NCI-H2107 treated with DMSO at 0.1 percent for 48 hours (cell line): ENCODE results near the gene NOP53.
"Not testable (repeated sequence)": the region's sequence is repeated elsewhere in the genome, so short reads cannot be mapped to it uniquely, and the experiment has no call there.

Experiments used
- DNase-seq: peaks from one replicate; lab custom pipeline; 2025; ENCODE audit not compliant: unreplicated experiment; lab: John Stamatoyannopoulos, UW

NOP53 gene

DNA sequence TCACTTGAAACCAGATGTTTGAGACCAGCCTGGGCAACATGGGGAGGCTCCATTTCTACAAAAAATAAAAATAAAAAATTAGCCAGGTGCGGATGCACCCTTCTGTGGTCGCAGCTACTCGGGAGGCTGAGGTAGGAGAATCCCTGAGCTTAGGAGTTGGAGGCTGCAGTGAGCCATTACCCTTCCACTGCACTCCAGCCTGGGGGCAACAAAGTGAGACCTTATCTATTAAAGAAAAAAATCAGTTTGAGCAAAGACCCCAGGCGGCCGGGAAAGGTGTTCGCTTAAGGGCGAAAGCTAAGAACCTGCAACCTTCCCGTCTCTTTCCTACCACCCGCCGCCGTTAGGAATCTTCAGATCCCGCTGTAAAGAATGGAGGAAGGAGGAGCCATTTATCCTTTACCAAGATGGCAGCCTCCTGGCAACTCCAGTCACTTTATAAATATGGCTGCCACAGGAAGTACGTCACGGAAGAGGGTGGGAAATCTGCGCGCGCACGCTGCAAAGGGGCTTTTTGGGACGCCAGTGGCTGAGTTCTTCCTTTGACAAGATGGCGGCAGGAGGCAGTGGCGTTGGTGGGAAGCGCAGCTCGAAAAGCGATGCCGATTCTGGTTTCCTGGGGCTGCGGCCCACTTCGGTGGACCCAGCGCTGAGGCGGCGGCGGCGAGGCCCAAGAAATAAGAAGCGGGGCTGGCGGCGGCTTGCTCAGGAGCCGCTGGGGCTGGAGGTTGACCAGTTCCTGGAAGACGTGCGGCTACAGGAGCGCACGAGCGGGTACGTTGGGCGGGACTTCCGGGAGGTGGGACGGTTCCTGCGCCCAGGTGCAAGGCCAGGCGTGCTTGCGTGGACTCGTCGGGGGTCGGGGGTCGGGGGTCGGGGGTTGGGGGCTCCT is at the start of gene NOP53:
Gene NOP53, plus strand, starts transcription at position 537 of the 892 bp plus-strand sequence. Its CDS starts 14 bp downstream, at position 551.
- peak; percentile 88 for DNase-seq

DNA sequence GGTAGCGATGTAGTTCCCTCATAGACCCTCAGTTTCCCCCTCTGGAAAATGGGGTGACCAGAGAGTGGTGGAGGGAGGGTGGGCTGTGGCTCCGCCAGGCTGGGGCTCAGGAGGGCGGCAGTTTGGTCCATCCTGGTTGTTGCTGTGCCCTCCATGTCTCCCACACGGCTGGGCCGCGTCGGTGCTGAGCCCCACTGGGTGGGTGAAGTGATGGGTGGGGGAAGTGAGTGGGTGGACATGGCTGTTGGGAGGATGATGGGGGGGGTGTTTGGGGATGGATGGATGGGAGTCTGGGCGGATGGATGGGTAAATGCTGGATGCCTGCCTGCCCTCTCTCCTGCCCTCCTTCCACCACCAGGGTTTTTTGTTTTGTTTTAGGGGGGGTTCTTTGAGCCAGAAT is 48.7 kb upstream of the NOP53 start:
- no peak for DNase-seq

- DNase-seq = peak; percentile 31
Measured at GRCh38 chr19:47697863-47698609, 47.3 kb upstream of the NOP53 start.

DNA sequence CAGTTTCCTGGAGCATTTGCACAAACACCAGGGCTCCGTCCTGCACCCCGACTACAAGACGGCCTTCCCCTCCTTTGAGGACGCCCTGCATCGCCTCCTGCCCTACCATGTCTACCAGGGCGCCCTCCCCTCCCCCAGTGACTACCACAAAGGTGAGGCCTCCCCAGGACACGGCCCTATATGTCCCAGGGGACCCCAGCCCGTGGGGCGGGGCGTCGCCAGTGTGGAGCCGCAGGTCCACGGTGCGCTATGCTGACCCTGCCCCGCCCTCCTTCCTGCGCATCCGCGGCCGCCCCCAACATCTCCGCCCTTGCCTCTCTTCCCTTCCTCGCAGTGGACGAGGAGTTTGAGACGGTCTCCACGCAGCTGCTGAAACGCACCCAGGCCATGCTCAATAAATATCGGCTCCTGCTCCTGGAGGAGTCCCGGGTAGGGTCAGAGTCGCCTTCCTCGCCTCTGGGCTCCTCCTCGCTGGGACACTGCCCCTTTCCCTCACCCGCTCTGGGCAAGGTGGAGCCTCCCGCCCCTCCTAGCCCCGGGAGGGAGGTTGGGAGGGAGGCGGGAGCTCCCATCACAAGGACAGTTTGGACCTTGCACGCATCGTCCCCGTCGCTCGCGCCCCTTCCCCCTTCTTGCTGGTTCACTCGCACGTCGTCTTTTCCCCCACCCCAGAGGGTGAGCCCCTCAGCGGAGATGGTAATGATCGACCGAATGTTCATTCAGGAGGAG is 46.6 kb upstream of the NOP53 start:
- no peak for DNase-seq

DNA sequence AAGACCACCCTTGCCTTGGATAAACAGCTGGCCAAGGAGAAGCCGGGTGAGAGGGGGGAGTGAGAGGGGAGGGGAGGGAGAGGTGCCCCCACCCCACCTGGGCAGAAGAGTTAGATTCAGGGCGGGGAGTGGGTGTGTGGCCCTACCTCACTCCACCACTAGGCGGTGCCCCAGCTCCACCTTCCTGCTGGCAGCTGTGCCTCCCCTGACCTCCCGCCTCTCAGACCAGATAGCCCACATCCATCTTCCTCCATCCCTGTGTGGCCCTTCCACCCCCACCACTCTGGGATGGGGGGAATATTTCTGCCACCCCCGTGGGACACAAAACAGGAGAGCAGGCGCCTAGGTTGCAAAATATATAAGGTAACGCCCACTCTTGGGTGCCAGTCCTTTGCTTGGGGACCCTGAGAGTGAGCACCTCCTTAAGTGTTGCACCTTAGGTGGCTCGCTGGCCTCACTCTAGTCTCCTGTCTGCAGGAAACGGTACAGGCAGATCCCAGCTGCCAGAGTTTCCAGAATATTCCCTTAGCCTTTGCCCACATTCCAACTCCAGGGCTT is 45.9 kb upstream of the NOP53 start:
- no peak for DNase-seq

DNA sequence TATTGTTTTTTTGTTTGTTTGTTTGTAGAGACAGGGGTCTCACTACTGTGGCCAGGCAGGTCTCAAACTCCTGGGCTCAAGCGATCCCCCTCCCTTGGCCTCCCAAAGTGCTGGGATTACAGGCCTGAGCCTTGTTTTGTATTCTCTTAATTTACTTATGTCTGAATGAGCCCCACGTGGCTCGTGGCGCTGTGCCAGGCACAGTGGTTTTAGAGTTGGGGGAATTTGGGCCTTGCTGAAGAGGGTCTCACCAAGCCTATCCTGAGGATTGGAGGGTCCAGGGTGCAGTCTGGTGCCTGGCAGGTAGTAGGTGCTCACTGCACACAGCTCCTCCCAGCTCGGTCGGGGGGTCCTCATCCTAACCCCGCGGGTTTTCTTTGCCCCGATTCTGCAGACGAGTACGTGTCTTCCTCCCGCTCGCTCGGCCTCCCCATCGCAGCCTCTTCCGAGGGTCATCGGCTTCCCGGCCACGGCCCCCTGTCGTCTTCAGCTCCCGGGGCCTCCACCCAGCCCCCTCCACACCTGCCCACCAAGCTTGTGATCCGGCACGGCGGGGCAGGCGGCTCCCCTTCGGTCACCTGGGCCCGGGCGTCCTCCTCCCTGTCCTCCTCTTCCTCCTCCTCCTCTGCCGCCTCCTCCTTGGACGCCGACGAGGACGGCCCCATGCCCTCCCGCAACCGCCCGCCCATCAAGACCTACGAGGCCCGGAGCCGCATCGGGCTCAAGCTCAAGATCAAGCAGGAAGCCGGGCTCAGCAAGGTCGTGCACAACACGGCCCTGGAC is 44.2 kb upstream of the NOP53 start:
- no peak for DNase-seq

GRCh38 chr19:47701717-47702552 is 43.4 kb upstream of the NOP53 start:
- DNase-seq = no peak

DNA sequence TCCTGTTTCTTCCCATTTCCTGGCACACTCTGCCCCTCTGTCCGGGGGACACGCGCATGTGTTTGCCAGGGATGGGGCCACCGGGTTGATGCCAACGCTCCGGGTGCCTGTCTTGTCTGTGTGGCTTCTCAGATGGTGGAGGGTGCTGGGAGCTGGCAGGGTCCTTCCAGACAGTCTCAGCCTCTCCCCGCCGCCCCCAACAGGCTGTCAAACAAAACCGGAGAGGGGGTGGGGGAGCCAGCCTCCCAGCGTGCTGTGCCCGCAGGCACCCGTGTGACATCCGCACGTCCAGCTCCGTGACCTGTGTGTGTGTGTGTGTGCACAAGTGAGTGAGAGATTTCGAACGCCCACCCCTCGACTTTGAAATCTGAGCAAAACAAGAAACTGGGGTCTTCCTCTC is 42.7 kb upstream of the NOP53 start:
- no peak for DNase-seq

DNA sequence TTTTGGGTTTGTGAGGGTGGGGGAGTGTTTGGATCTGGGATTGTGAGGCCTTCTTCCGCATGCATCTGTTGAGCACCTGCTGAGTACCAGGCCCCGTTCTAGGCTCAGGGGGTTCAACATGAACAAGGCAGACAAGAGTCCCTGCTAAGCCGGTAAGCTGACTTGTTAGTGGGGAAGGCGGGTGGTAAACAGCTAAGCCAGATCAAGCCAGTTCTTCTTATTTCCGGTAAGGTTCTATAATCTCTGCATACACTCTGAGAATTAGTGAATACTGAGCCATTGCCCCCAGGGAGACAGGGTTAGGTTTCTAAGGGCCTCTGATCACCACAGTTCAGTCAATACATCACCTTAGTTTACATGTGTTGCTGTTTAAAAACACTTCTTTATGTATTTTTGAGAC is 42.0 kb upstream of the NOP53 start:
- no peak for DNase-seq

DNA sequence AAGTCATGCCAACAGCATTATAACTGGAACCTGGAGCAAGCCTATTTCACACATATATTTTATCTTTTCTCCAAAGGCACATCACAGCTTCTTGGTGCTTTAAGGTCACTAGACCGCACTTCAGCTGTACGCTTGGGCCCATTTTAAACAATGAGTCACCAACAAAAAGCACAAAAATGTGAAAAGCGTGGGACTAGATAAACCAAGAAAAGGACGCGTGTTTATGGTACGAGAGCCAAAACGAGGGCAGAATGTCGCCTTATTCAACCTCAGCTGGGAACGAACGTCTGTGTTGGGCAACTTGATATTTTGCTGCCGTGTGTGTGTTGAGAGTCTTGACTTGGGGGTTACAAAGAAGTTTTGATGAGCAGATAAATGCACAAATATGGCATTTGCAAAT is 41.3 kb upstream of the NOP53 start:
- no peak for DNase-seq

- DNase-seq = no peak
Measured at GRCh38 chr19:47704656-47705055, 40.7 kb upstream of the NOP53 start.

GRCh38 chr19:47707135-47707925 is 38.0 kb upstream of the NOP53 start:
- peak; percentile 39 for DNase-seq

GRCh38 chr19:47711652-47712242 is 33.6 kb upstream of the NOP53 start:
- DNase-seq = no peak

GRCh38 chr19:47713046-47714021 is 32.0 kb upstream of the NOP53 start, which contains the start of gene EHD2:
EHD2 (plus strand) TSS chr19:47713422; CDS start chr19:47716613, 3,191 bp downstream.
- no peak for DNase-seq

GRCh38 chr19:47714339-47714738 is 31.0 kb upstream of the NOP53 start:
- no peak for DNase-seq

- not testable (repeated sequence) for DNase-seq
Measured at GRCh38 chr19:47714855-47715254, 30.5 kb upstream of the NOP53 start.
